Smooth muscle cell (in vitro differentiated cells): ENCODE data around the gene SYNE3. TPM values are rescaled to one million over a fixed set of nuclear protein-coding genes. Genes with fewer than 3 reads are reported as not detected.

Experiments used
- DNase-seq: peaks from one replicate; lab custom pipeline; 2025; ENCODE audit not compliant: unreplicated experiment; lab: John Stamatoyannopoulos, UW
- H2AFZ ChIP-seq: fragments of 200-600 bp; sonication (generic); 2 replicates; pipeline ENCODE4 v1.6.0; 2016; ENCODE audit warnings: antibody characterized with exemption, low read depth, mild to moderate bottlenecking
- H3F3A ChIP-seq: fragments of 200-600 bp; sonication (generic); 2 replicates; pipeline ENCODE4 v1.6.0; 2017; ENCODE audit warnings: antibody characterized with exemption, low read depth
- H3K27ac ChIP-seq: fragments of 200-600 bp; sonication (generic); 2 replicates; pipeline ENCODE4 v1.5.1; 2016; ENCODE audit warnings: low read depth, mild to moderate bottlenecking
- H3K27me3 ChIP-seq: fragments of 200-600 bp; sonication (generic); 2 replicates; pipeline ENCODE4 v1.6.1; 2016; ENCODE audit warnings: low read depth, mild to moderate bottlenecking
- H3K36me3 ChIP-seq: fragments of 200-600 bp; sonication (generic); 2 replicates; pipeline ENCODE4 v1.5.1; 2016; ENCODE audit warnings: low read depth
- H3K4me1 ChIP-seq: fragments of 200-600 bp; sonication (generic); 2 replicates; pipeline ENCODE4 v1.5.1; 2016; ENCODE audit warnings: low read depth
- H3K4me2 ChIP-seq: fragments of 200-600 bp; sonication (generic); 2 replicates; pipeline ENCODE4 v1.6.0; 2016; ENCODE audit warnings: mild to moderate bottlenecking
- H3K4me3 ChIP-seq: fragments of 200-600 bp; sonication (generic); 2 replicates; pipeline ENCODE4 v1.5.1; 2016; ENCODE audit warnings: mild to moderate bottlenecking
- H3K79me2 ChIP-seq: fragments of 200-600 bp; sonication (generic); 2 replicates; pipeline ENCODE4 v1.6.0; 2016; ENCODE audit warnings: low read depth, mild to moderate bottlenecking
- H3K9ac ChIP-seq: fragments of 200-600 bp; sonication (generic); 2 replicates; pipeline ENCODE4 v1.6.0; 2016; ENCODE audit warnings: low read depth
- H3K9me3 ChIP-seq: fragments of 200-600 bp; sonication (generic); replicated peaks from 2 replicates; pipeline ENCODE4 v1.5.1; 2016; ENCODE audit warnings: low read depth
- H4K20me1 ChIP-seq: fragments of 200-600 bp; sonication (generic); 2 replicates; pipeline ENCODE4 v1.6.0; 2016; ENCODE audit warnings: low read depth
- CTCF ChIP-seq: fragments of 200-600 bp; sonication (generic); IDR thresholded peaks from 2 replicates; pipeline ENCODE4 v1.5.1; 2017; ENCODE audit warnings: borderline replicate concordance, mild to moderate bottlenecking, antibody characterized with exemption; ENCODE audit not compliant: insufficient read depth, poor library complexity, severe bottlenecking
- WGBS: methylation state at CpG from one replicate; pipeline ENCODE4 v1.1.7; 2016; ENCODE audit warnings: low lambda C conversion rate; 5-methylcytosine and 5-hydroxymethylcytosine counted together
- polyA plus RNA-seq: library from polyadenylated mRNA; unstranded; fragments of >200 nt; fragmentation: Nextera tagmentation; extraction: Ambion mirVana; gene quantifications from 2 replicates; pipeline ENCODE4 v1.2.1, GENCODE V29; 2016
- total RNA-seq: library from RNA; depleted of rRNA; stranded (reverse); fragments of >200 nt; gene quantifications from 2 replicates; pipeline ENCODE4 v1.2.3, GENCODE V29; 2014

The SYNE3 gene
- total and polyA plus RNA-seq, 2 experiments from 2014 or later = 4.0 to 4.1 TPM

GRCh38 chr14:95555053-95555452 lies 38.6 kb upstream of the SYNE3 start:
- H3K27ac ChIP-seq = no peak overlapping the region
- H3K79me2 ChIP-seq = no peaks in the 10 kb centered on the region
- no peak overlapping the region for H3K9ac ChIP-seq
- no peaks in the 10 kb centered on the region for H3K27me3 ChIP-seq
- H2AFZ ChIP-seq = no peak overlapping the region
- TF ChIP-seq CTCF = no peak
- WGBS = 89% methylated on average over 10 of the region's 10 CpGs
- H3F3A ChIP-seq = no peaks in the 10 kb centered on the region
- H3K4me1 ChIP-seq = no peaks in the 10 kb centered on the region
- DNase-seq = no peak
- no peaks in the 10 kb centered on the region for H3K9me3 ChIP-seq
- H4K20me1 ChIP-seq = no peaks in the 10 kb centered on the region
- no peaks in the 10 kb centered on the region for H3K36me3 ChIP-seq
- no peak overlapping the region for H3K4me3 ChIP-seq
- no peak overlapping the region for H3K4me2 ChIP-seq

GRCh38 chr14:95553141-95553540 lies 36.7 kb upstream of the SYNE3 start:
- no peak overlapping the region for H3K27ac ChIP-seq
- H3K79me2 ChIP-seq = no peaks in the 10 kb centered on the region
- TF ChIP-seq CTCF = no peak
- H4K20me1 ChIP-seq = no peaks in the 10 kb centered on the region
- 96% methylated on average over 7 of the region's 7 CpGs for WGBS
- no peak for DNase-seq
- no peaks in the 10 kb centered on the region for H3K9me3 ChIP-seq
- no peak overlapping the region for H3K9ac ChIP-seq
- H3K4me2 ChIP-seq = no peak overlapping the region
- no peaks in the 10 kb centered on the region for H3K27me3 ChIP-seq
- no peak overlapping the region for H3K4me3 ChIP-seq
- no peaks in the 10 kb centered on the region for H3K36me3 ChIP-seq
- H2AFZ ChIP-seq = no peak overlapping the region
- no peaks in the 10 kb centered on the region for H3K4me1 ChIP-seq
- H3F3A ChIP-seq = no peaks in the 10 kb centered on the region

GRCh38 chr14:95551435-95551834 lies 35.0 kb upstream of the SYNE3 start:
- no peak overlapping the region for H3K27ac ChIP-seq
- no peaks in the 10 kb centered on the region for H3K27me3 ChIP-seq
- DNase-seq = no peak
- H3K9me3 ChIP-seq = no peaks in the 10 kb centered on the region
- 93% methylated on average over 1 of the region's 1 CpG for WGBS
- H3K4me2 ChIP-seq = no peak overlapping the region
- H3K4me3 ChIP-seq = no peak overlapping the region
- no peaks in the 10 kb centered on the region for H3F3A ChIP-seq
- H3K36me3 ChIP-seq = no peaks in the 10 kb centered on the region
- no peak overlapping the region for H3K9ac ChIP-seq
- no peak for TF ChIP-seq CTCF
- peaks cover 11% of the 10 kb centered on the region for H3K4me1 ChIP-seq
- H3K79me2 ChIP-seq = no peaks in the 10 kb centered on the region
- no peak overlapping the region for H2AFZ ChIP-seq
- H4K20me1 ChIP-seq = peaks cover 8% of the 10 kb centered on the region
